Measurements from ENCODE around the gene ABCB4. TPM values are rescaled to one million over a fixed set of nuclear protein-coding genes. Genes with fewer than 3 reads are reported as not detected.

The ABCB4 gene
- total RNA-seq, 1 experiment from 2014 or later: not detected

DNA sequence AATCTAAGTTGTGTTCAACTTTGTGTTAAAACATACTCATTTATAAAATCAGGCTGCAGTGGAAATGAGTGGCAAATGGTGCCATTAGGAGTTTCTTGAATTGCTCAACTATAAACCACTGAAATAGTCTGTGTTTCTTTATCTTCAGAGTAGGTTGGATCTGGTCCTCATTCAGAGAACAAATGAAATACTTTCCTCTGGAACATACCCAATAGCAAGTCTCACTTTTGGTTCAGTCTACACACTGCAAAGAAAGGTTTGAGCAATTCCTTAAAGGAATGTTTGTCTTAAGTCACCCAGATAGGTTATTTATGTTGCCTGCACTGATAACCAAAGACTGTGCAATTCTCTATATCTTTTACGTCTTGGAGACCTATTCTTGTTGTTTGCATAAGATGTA is 62.5 kb downstream of the ABCB4 start:
- Histone ChIP-seq H3K27me3 (ENCODE audit: insufficient read depth, low read depth) (no peaks in the 10 kb centered on the region), H2AFZ (no peak overlapping the region), H3K9me3 (ENCODE audit: insufficient read depth, low read depth) (no peaks in the 10 kb centered on the region), H3K9me2 (ENCODE audit: insufficient read depth) (no peaks in the 10 kb centered on the region), H3K4me1 (replicated peaks; ENCODE audit: insufficient read depth) (no peaks in the 10 kb centered on the region), H3F3A (ENCODE audit: insufficient read depth, low read depth) (no peaks in the 10 kb centered on the region), H3K4me2 (no peak overlapping the region), H3K27ac (no peak overlapping the region), H3K36me3 (ENCODE audit: low read depth) (no peaks in the 10 kb centered on the region), H4K20me1 (ENCODE audit: insufficient read depth) (no peaks in the 10 kb centered on the region), H3K4me3 (no peak overlapping the region), H3K79me2 (ENCODE audit: low read depth) (no peaks in the 10 kb centered on the region)
- CTCF ChIA-PET: no interaction called here
- intact Hi-C loops (cut with micrococcal nuclease; ENCODE audit: unreplicated experiment): loop anchor here (10.0 kb wide), 2 partner anchors 188 to 258 kb away; partner anchors contain the start of gene DMTF1
- TF ChIP-seq CTCF (conservative IDR thresholded peaks at IDR 0.05) (no peak), EZH2 (IDR thresholded peaks at IDR 0.05; ENCODE audit: low read depth) (no peak)
- no peak for DNase-seq
- no TSS peak for BruUV-seq (replicated peaks)
- POLR2A ChIA-PET (ENCODE audit: unreplicated experiment): no interaction called here

DNA sequence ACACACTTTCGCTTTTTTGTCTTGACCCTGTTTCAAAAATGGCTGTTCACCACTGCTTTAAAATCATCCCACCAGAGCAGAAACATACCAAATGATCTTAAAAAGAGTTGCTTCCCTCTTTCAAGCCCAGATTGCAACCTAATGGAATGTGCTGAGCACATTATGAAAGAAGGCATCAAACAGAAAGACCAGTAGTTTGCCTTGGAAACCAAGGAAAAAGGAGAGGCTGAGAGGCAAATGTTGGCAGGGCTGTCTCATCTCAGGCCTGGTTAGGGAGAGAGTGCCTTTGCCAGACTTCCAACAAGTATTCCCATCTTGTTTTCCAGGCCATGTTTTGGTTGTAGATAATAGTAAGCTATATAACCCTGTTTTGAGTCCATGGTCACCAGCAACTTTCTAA is 64.3 kb downstream of the ABCB4 start:
- H3K79me2 ChIP-seq (ENCODE audit: low read depth): no peaks in the 10 kb centered on the region
- no TSS peak for BruUV-seq (replicated peaks)
- no peaks in the 10 kb centered on the region for H3K4me1 ChIP-seq (replicated peaks; ENCODE audit: insufficient read depth)
- no peak for DNase-seq
- H2AFZ ChIP-seq: no peak overlapping the region
- H3K9me3 ChIP-seq (ENCODE audit: insufficient read depth, low read depth): no peaks in the 10 kb centered on the region
- ChIA-PET CTCF (no interaction called here), POLR2A (ENCODE audit: unreplicated experiment) (interaction anchor here (0.6 kb wide), 1 partner anchor 8 kb away, joined by 17 read pairs; no protein-coding TSS in a partner anchor)
- intact Hi-C loops (cut with micrococcal nuclease; ENCODE audit: unreplicated experiment): loop anchor here (10.0 kb wide), 2 partner anchors 186 to 256 kb away; partner anchors contain the start of gene DMTF1
- no peaks in the 10 kb centered on the region for H3F3A ChIP-seq (ENCODE audit: insufficient read depth, low read depth)
- no peak overlapping the region for H3K27ac ChIP-seq
- H3K36me3 ChIP-seq (ENCODE audit: low read depth): no peaks in the 10 kb centered on the region
- H3K27me3 ChIP-seq (ENCODE audit: insufficient read depth, low read depth): no peaks in the 10 kb centered on the region
- no peaks in the 10 kb centered on the region for H4K20me1 ChIP-seq (ENCODE audit: insufficient read depth)
- TF ChIP-seq EZH2 (IDR thresholded peaks at IDR 0.05; ENCODE audit: low read depth): no peak
- TF ChIP-seq CTCF (conservative IDR thresholded peaks at IDR 0.05): no peak
- H3K4me2 ChIP-seq: no peak overlapping the region
- H3K4me3 ChIP-seq: no peak overlapping the region
- no peaks in the 10 kb centered on the region for H3K9me2 ChIP-seq (ENCODE audit: insufficient read depth)

DNA sequence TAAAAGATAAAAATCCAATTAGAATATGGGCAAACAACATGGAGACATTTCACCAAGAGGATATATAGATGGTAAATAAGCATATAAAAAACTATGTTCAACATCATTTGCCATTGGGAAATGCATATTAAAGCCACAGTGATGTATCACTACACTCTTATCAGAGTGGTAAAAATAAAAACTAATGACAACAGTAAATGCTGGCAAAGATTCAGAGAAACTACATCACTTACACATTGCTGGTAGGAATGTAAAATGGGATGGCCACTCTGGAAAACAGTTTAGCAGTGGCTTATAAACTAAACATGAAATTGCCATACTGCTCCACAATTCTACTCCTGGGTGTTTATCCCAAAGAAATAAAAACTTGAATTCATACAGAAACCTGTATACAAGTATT is 70.8 kb downstream of the ABCB4 start:
- CTCF ChIA-PET: no interaction called here
- Histone ChIP-seq H3K36me3 (ENCODE audit: low read depth) (no peaks in the 10 kb centered on the region), H2AFZ (no peak overlapping the region), H3K9me3 (ENCODE audit: insufficient read depth, low read depth) (no peaks in the 10 kb centered on the region), H3F3A (ENCODE audit: insufficient read depth, low read depth) (no peaks in the 10 kb centered on the region), H3K79me2 (ENCODE audit: low read depth) (no peaks in the 10 kb centered on the region), H3K4me1 (replicated peaks; ENCODE audit: insufficient read depth) (0 out of 2 replicates have a peak, but pooled peaks cover under 1% of the 10 kb centered on the region), H3K27ac (no peak overlapping the region), H3K9me2 (ENCODE audit: insufficient read depth) (no peaks in the 10 kb centered on the region), H3K27me3 (ENCODE audit: insufficient read depth, low read depth) (no peaks in the 10 kb centered on the region), H3K4me3 (no peak overlapping the region), H4K20me1 (ENCODE audit: insufficient read depth) (no peaks in the 10 kb centered on the region), H3K4me2 (no peak overlapping the region)
- intact Hi-C loops (cut with micrococcal nuclease; ENCODE audit: unreplicated experiment): no loop called here
- BruUV-seq (replicated peaks): no TSS peak
- DNase-seq: no peak
- POLR2A ChIA-PET (ENCODE audit: unreplicated experiment): no interaction called here
- TF ChIP-seq CTCF (conservative IDR thresholded peaks at IDR 0.05): no peak
- TF ChIP-seq EZH2 (IDR thresholded peaks at IDR 0.05; ENCODE audit: low read depth): no peak

Measured in PC-9 (cell line).